Karpas-422 (cell line): ENCODE results near the gene TSEN2. TPM values are rescaled to one million over a fixed set of nuclear protein-coding genes. Genes with fewer than 3 reads are reported as not detected.
"Not testable (repeated sequence)": the region's sequence is repeated elsewhere in the genome, so short reads cannot be mapped to it uniquely, and the experiment has no call there.

ENCODE experiments used
- DNase-seq: peaks from one replicate; pipeline ENCODE4 v3.0.0-alpha.2; 2015
- H2AFZ ChIP-seq: fragments of 200-600 bp; sonication (generic); 2 replicates; pipeline ENCODE4 v1.6.1; 2014; ENCODE audit warnings: antibody characterized with exemption, low read length, mixed read lengths
- H3K27ac ChIP-seq: fragments of 200-600 bp; sonication (generic); 2 replicates; pipeline ENCODE4 v1.5.1; 2014; ENCODE audit warnings: mild to moderate bottlenecking, low read length, moderate library complexity
- H3K27me3 ChIP-seq: fragments of 200-600 bp; sonication (generic); 2 replicates; pipeline ENCODE4 v1.6.1; 2014; ENCODE audit warnings: low read length, mixed read lengths
- H3K36me3 ChIP-seq: fragments of 200-600 bp; sonication (generic); 2 replicates; pipeline ENCODE4 v1.6.1; 2014; ENCODE audit warnings: low read length, mixed read lengths; ENCODE audit not compliant: insufficient read depth
- H3K4me1 ChIP-seq: fragments of 200-600 bp; sonication (generic); 2 replicates; pipeline ENCODE4 v1.6.1; 2014; ENCODE audit warnings: mild to moderate bottlenecking, low read length, mixed read lengths
- H3K4me2 ChIP-seq: fragments of 200-600 bp; sonication (generic); 2 replicates; pipeline ENCODE4 v1.6.1; 2014; ENCODE audit warnings: low read length, low read depth, mild to moderate bottlenecking; ENCODE audit not compliant: poor library complexity, severe bottlenecking
- H3K4me3 ChIP-seq: fragments of 200-600 bp; sonication (generic); 2 replicates; pipeline ENCODE4 v1.5.1; 2014; ENCODE audit warnings: mild to moderate bottlenecking, antibody characterized with exemption, low read length, mixed read lengths
- H3K79me2 ChIP-seq: fragments of 200-600 bp; sonication (generic); 2 replicates; pipeline ENCODE4 v1.6.1; 2014; ENCODE audit warnings: mild to moderate bottlenecking, low read length, mixed read lengths
- H3K9ac ChIP-seq: fragments of 200-600 bp; sonication (generic); 2 replicates; pipeline ENCODE4 v1.6.0; 2014; ENCODE audit warnings: low read length
- H3K9me2 ChIP-seq: fragments of 200-600 bp; sonication (generic), shearing (Covaris generic); replicated peaks from 2 replicates; pipeline ENCODE4 v1.6.0; 2014; ENCODE audit warnings: mild to moderate bottlenecking, low read length, moderate library complexity; ENCODE audit not compliant: insufficient read depth
- H3K9me3 ChIP-seq: fragments of 300-700, 200-600 bp; sonication (generic); 2 replicates; pipeline ENCODE4 v1.6.1; 2014; ENCODE audit warnings: low read length, mixed read lengths
- H4K20me1 ChIP-seq: fragments of 200-600 bp; sonication (generic); 2 replicates; pipeline ENCODE4 v1.6.1; 2014; ENCODE audit warnings: mild to moderate bottlenecking, antibody characterized with exemption, low read length, low read depth; ENCODE audit not compliant: insufficient read depth
- total RNA-seq: library from RNA; depleted of rRNA; stranded (reverse); fragments of >200 nt; shearing (Covaris generic); gene quantifications from 2 replicates; pipeline ENCODE4 v1.2.3, GENCODE V29; 2014; ENCODE audit warnings: low replicate concordance

The TSEN2 gene
- total RNA-seq, 1 experiment from 2014 or later = 19.3 TPM

GRCh38 chr3:12521010-12521409 is 36.7 kb downstream of the TSEN2 start:
- Histone ChIP-seq H3K27me3 (no peaks in the 10 kb centered on the region), H2AFZ (no peak overlapping the region), H3K4me3 (no peak overlapping the region), H3K9me3 (no peaks in the 10 kb centered on the region), H3K27ac (no peak overlapping the region), H3K9ac (no peak overlapping the region), H3K36me3 (peaks cover 6% of the 10 kb centered on the region), H3K79me2 (no peaks in the 10 kb centered on the region), H3K4me2 (no peak overlapping the region), H4K20me1 (no peaks in the 10 kb centered on the region), H3K4me1 (no peaks in the 10 kb centered on the region), H3K9me2 (no peaks in the 10 kb centered on the region)
- DNase-seq = no peak

GRCh38 chr3:12522721-12523120 is 38.4 kb downstream of the TSEN2 start:
- H3K36me3 ChIP-seq = peaks cover 6% of the 10 kb centered on the region
- no peaks in the 10 kb centered on the region for H3K9me3 ChIP-seq
- no peaks in the 10 kb centered on the region for H3K79me2 ChIP-seq
- H3K4me2 ChIP-seq = no peak overlapping the region
- no peaks in the 10 kb centered on the region for H3K27me3 ChIP-seq
- H2AFZ ChIP-seq = no peak overlapping the region
- H3K27ac ChIP-seq = no peak overlapping the region
- no peaks in the 10 kb centered on the region for H3K9me2 ChIP-seq
- H4K20me1 ChIP-seq = no peaks in the 10 kb centered on the region
- no peak for DNase-seq
- no peak overlapping the region for H3K4me3 ChIP-seq
- no peak overlapping the region for H3K9ac ChIP-seq
- no peaks in the 10 kb centered on the region for H3K4me1 ChIP-seq

GRCh38 chr3:12527757-12528143 is 43.5 kb downstream of the TSEN2 start:
- Histone ChIP-seq H3K9me2 (no peaks in the 10 kb centered on the region), H3K36me3 (peaks cover 9% of the 10 kb centered on the region; the same call in 1 of the 2 replicates), H3K4me2 (no peak overlapping the region), H4K20me1 (no peaks in the 10 kb centered on the region), H3K27ac (no peak overlapping the region), H3K9ac (no peak overlapping the region), H2AFZ (no peak overlapping the region), H3K9me3 (no peaks in the 10 kb centered on the region), H3K4me3 (no peak overlapping the region), H3K79me2 (no peaks in the 10 kb centered on the region), H3K4me1 (no peaks in the 10 kb centered on the region), H3K27me3 (no peaks in the 10 kb centered on the region)
- no peak for DNase-seq

GRCh38 chr3:12532182-12532581 is 47.9 kb downstream of the TSEN2 start:
- Histone ChIP-seq H4K20me1 (no peaks in the 10 kb centered on the region), H3K27me3 (no peaks in the 10 kb centered on the region), H3K9me2 (no peaks in the 10 kb centered on the region), H3K4me2 (no peak overlapping the region), H3K4me3 (no peak overlapping the region), H3K9me3 (no peaks in the 10 kb centered on the region), H3K4me1 (no peaks in the 10 kb centered on the region), H3K79me2 (no peaks in the 10 kb centered on the region), H2AFZ (no peak overlapping the region), H3K27ac (no peak overlapping the region), H3K9ac (no peak overlapping the region), H3K36me3 (peaks cover 12% of the 10 kb centered on the region; the same call in 1 of the 2 replicates)
- no peak for DNase-seq

- Histone ChIP-seq H3K36me3 (peaks cover 10% of the 10 kb centered on the region; the same call in 1 of the 2 replicates), H3K9me3 (no peaks in the 10 kb centered on the region), H3K9me2 (no peaks in the 10 kb centered on the region), H2AFZ (no peak overlapping the region), H4K20me1 (no peaks in the 10 kb centered on the region), H3K9ac (no peak overlapping the region), H3K4me3 (no peak overlapping the region), H3K27ac (no peak overlapping the region), H3K4me2 (no peak overlapping the region), H3K4me1 (no peaks in the 10 kb centered on the region), H3K27me3 (no peaks in the 10 kb centered on the region), H3K79me2 (no peaks in the 10 kb centered on the region)
- DNase-seq = no peak
Measured at GRCh38 chr3:12536423-12536822, 52.1 kb downstream of the TSEN2 start.

- no peak for DNase-seq
- no peak overlapping the region for H3K4me3 ChIP-seq
- no peaks in the 10 kb centered on the region for H3K79me2 ChIP-seq
- peaks cover 6% of the 10 kb centered on the region for H3K4me1 ChIP-seq
- no peak overlapping the region for H2AFZ ChIP-seq
- no peaks in the 10 kb centered on the region for H3K9me3 ChIP-seq
- H3K4me2 ChIP-seq = no peak overlapping the region
- no peaks in the 10 kb centered on the region for H4K20me1 ChIP-seq
- H3K27me3 ChIP-seq = no peaks in the 10 kb centered on the region
- no peak overlapping the region for H3K27ac ChIP-seq
- no peaks in the 10 kb centered on the region for H3K9me2 ChIP-seq
- H3K36me3 ChIP-seq = no peaks in the 10 kb centered on the region
- H3K9ac ChIP-seq = no peak overlapping the region
Measured at GRCh38 chr3:12541625-12542024, 57.3 kb downstream of the TSEN2 start.

- H2AFZ ChIP-seq, H3K27ac ChIP-seq, H3K36me3 ChIP-seq: not testable (repeated sequence)
Measured at GRCh38 chr3:12543497-12543896, 59.2 kb downstream of the TSEN2 start.

GRCh38 chr3:12544652-12545472 is 60.6 kb downstream of the TSEN2 start:
- H3K4me1 ChIP-seq = peaks cover 6% of the 10 kb centered on the region
- no peak overlapping the region for H3K27ac ChIP-seq
- H2AFZ ChIP-seq = no peak overlapping the region
- H3K79me2 ChIP-seq = no peaks in the 10 kb centered on the region
- H3K9ac ChIP-seq = no peak overlapping the region
- no peaks in the 10 kb centered on the region for H3K27me3 ChIP-seq
- H3K9me2 ChIP-seq = no peaks in the 10 kb centered on the region
- no peak overlapping the region for H3K4me3 ChIP-seq
- H4K20me1 ChIP-seq = no peaks in the 10 kb centered on the region
- DNase-seq = no peak
- H3K36me3 ChIP-seq = no peaks in the 10 kb centered on the region
- H3K4me2 ChIP-seq = no peak overlapping the region
- H3K9me3 ChIP-seq = no peaks in the 10 kb centered on the region

More at GRCh38 chr3:12543497-12543896, 59.2 kb downstream of the TSEN2 start:
- not testable (repeated sequence) for H3K9me3 ChIP-seq, H3K9ac ChIP-seq, H3K4me2 ChIP-seq, DNase-seq, H3K9me2 ChIP-seq, H3K4me1 ChIP-seq, H3K4me3 ChIP-seq, H3K27me3 ChIP-seq, H3K79me2 ChIP-seq, H4K20me1 ChIP-seq
